ENCODE measurements around the gene PHLDA3.

- TF ChIP-seq CTCF (IDR thresholded peaks at IDR 0.05 in 2 of 3, conservative IDR thresholded peaks at IDR 0.05 in 1 of 3; ENCODE audit: borderline replicate concordance in 1 of 3, insufficient read depth in 1 of 3, low read depth in 2 of 3, low read length in 2 of 3): no peak
- TF ChIP-seq POLR2AphosphoS5 (IDR thresholded peaks at IDR 0.05; ENCODE audit: low read depth, low read length): no peak
- no peak for TF ChIP-seq CEBPB (IDR thresholded peaks at IDR 0.05; ENCODE audit: low read depth)
- TF ChIP-seq, protein P1, sequence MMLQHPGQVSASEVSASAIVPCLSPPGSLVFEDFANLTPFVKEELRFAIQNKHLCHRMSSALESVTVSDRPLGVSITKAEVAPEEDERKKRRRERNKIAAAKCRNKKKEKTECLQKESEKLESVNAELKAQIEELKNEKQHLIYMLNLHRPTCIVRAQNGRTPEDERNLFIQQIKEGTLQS (IDR thresholded peaks at IDR 0.05): no peak
- TF ChIP-seq EZH2phosphoT487 (IDR thresholded peaks at IDR 0.05; ENCODE audit: borderline replicate concordance): no peak
These were observed 13.8 kb upstream of the PHLDA3 start for GRCh38 chr1:201482755-201483154.
